Activated CD8-positive, alpha-beta memory T cell treated with anti-CD3 and anti-CD28 coated beads, Interleukin-2, amount 50 U/mL, for 1 hour (primary cell): ENCODE data around the gene PPFIA2.
"Not testable (repeated sequence)": the region's sequence is repeated elsewhere in the genome, so short reads cannot be mapped to it uniquely, and the experiment has no call there.

Experiments used
- DNase-seq: peaks from one replicate; pipeline ENCODE4 v3.0.0-alpha.2; 2020; ENCODE audit errors: extremely low read depth

PPFIA2 gene

DNA sequence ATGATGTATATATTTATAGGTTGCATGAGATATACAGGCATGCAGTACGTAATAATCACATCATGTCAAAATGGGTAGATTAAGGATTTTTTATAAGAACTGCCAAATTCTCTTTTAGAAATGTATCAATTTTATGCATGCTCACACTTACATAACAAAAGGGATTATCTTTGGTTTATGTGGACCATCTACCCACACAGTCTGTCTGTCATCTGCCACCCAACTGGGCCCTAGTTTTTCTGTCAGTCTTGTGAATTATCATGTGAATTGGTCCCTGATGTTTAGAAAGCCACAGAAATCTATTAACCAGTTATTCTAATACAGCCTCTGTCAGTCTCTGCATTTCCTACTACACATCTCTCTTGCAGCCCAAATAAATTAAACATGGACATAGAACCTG lies 547.8 kb downstream of the PPFIA2 start:
- DNase-seq = no peak

DNA sequence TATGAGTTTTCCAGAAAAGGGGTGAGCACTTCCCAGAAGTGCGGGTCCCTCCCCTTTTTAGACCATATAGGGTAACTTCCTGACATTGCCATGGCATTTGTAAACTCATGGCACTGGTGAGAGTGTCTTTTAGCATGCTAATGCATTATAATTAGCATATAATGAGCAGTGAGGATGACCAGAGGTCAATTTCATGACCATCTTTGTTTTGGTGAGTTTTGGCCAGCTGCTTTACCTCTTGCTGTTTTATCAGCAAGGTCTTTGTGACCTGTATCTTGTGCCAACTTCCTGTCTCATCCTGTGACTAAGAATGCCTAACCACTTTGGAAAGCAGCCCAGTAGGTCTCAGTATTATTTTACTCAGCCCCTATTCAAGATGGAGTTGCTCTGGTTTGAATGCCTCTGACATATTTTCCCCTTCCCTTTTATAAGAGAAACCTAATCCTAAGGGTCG lies 549.4 kb downstream of the PPFIA2 start:
- DNase-seq = not testable (repeated sequence)

DNA sequence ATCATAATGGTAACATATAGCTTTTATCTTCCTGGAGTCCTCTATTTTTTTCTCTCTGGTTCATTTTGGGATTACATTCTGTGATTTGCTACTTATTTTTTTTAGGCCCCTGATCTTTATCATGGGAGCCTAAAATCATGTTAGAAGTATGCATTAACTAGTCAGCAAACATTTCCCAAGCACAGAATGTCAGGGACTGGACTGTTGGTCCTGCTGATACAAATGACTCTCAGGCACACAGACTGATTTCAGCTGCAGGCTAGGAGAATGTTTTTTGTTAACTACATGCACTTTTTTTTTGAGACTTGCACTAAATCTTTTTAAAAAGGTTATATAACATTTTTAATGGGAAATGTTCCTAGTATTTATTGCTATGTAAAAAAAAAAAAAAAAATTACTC lies 550.1 kb downstream of the PPFIA2 start:
- no peak for DNase-seq

DNA sequence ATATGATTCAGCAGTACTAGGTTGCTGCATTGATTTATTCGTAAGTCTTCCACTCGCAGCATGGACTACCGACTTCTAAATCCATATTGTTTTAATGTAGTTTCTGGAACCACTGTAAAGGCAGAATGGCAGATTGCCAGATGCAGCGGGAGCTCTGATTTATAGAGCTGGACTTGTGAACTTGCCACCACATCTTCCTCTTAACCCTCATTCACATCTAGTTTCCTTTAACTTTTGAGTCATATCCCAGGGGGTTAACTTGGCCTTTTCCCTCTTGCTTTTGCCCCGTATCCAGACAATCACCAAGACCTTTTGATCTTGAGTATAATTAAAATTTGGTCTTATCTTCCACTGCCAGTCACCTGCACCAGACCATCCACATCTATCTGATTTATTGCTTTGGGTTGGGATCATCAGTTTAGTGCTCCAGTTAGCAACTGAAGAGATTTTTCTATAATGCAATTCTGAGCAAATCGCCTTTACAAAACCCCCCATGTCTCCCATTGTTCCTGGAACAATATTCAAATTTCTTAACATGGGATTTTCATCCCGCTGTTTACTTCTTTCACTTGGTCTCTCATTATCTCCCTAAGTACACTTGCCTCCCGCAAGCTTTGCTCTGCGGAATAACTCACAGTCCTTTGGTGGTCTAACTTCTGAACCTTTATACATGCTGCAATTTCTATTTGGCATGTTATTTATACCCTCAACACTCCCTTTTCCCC lies 550.8 kb downstream of the PPFIA2 start:
- DNase-seq = no peak
